ENCODE results near the gene MYOZ2.

The MYOZ2 gene

DNA sequence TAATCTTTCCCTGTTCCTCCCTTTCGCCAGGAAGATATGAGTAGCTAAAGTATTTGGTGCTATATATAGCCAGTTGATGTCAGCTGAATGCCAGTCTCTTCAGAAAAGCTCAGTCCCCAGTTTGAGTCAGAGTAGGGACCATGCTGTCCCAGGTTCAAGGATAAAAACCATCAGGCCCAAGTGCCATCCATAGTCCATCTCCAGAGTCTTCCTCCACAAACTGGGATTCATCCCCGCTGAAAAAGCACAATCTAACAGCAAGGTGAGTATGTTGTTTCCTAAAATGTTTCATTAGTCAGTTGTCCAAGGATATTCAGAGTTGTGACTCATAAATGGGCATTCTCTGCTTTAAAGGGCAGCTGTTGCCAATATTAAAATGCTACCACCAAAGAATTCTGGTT lies at the start of gene MYOZ2:
Gene MYOZ2 (plus strand): TSS at position 112 of the 401 bp plus-strand sequence. CDS start 694 bp downstream, outside the sequence.
- Histone ChIP-seq H3K9ac (ENCODE audit: low read length) (no peak within 1 kb of the TSS), H3K4me3 (ENCODE audit: low read length) (no peak within 1 kb of the TSS), H3K9me3 (ENCODE audit: control insufficient read depth, low read depth, low read length) (no peaks in the 10 kb centered on the region), H3K27me3 (ENCODE audit: control insufficient read depth, insufficient read depth, low read length) (no peaks in the 10 kb centered on the region), H3K27ac (ENCODE audit: low read length) (no peak within 1 kb of the TSS), H3K36me3 (ENCODE audit: control insufficient read depth, low read depth, low read length) (no peaks in the 10 kb centered on the region), H3K4me1 (ENCODE audit: control insufficient read depth, low read depth, low read length) (no peaks in the 10 kb centered on the region)

DNA sequence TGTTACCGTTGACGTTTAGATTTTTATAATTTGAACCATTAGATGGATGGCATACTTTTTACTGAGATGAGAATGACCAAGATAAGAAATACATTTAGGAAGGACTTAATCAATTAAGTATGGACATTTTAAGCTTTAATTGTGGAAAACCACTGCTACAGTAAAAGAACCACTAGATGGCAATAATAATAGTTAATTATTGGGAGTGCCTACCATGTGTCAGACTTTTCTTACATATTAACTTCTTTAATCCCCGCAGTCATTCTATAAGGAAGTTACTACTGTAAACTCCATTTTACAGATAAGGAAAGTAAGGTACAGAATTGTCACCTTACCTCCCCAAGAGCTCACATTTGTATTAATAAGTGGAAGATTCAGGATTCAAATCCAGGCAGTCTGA lies 48.5 kb upstream of the MYOZ2 start:
- H3K4me1 ChIP-seq (ENCODE audit: control insufficient read depth, low read depth, low read length): no peaks in the 10 kb centered on the region
- no peaks in the 10 kb centered on the region for H3K9me3 ChIP-seq (ENCODE audit: control insufficient read depth, low read depth, low read length)
- no peaks in the 10 kb centered on the region for H3K27me3 ChIP-seq (ENCODE audit: control insufficient read depth, insufficient read depth, low read length)
- no peaks in the 10 kb centered on the region for H3K36me3 ChIP-seq (ENCODE audit: control insufficient read depth, low read depth, low read length)
- no peak overlapping the region for H3K9ac ChIP-seq (ENCODE audit: low read length)
- H3K27ac ChIP-seq (ENCODE audit: low read length): no peak overlapping the region
- no peak overlapping the region for H3K4me3 ChIP-seq (ENCODE audit: low read length)

- no peak overlapping the region for H3K27ac ChIP-seq (ENCODE audit: low read length)
- H3K4me3 ChIP-seq (ENCODE audit: low read length): no peak overlapping the region
Measured at GRCh38 chr4:119087656-119088055, 48.0 kb upstream of the MYOZ2 start.

GRCh38 chr4:119093042-119093827 lies 42.4 kb upstream of the MYOZ2 start:
- Histone ChIP-seq H3K9ac (ENCODE audit: low read length) (no peak overlapping the region), H3K4me3 (ENCODE audit: low read length) (no peak overlapping the region), H3K27ac (ENCODE audit: low read length) (no peak overlapping the region), H3K27me3 (ENCODE audit: control insufficient read depth, insufficient read depth, low read length) (no peaks in the 10 kb centered on the region), H3K36me3 (ENCODE audit: control insufficient read depth, low read depth, low read length) (no peaks in the 10 kb centered on the region), H3K4me1 (ENCODE audit: control insufficient read depth, low read depth, low read length) (no peaks in the 10 kb centered on the region), H3K9me3 (ENCODE audit: control insufficient read depth, low read depth, low read length) (no peaks in the 10 kb centered on the region)

More at GRCh38 chr4:119087656-119088055, 48.0 kb upstream of the MYOZ2 start:
- no peaks in the 10 kb centered on the region for H3K9me3 ChIP-seq (ENCODE audit: control insufficient read depth, low read depth, low read length)
- no peaks in the 10 kb centered on the region for H3K36me3 ChIP-seq (ENCODE audit: control insufficient read depth, low read depth, low read length)
- H3K9ac ChIP-seq (ENCODE audit: low read length): no peak overlapping the region
- no peaks in the 10 kb centered on the region for H3K27me3 ChIP-seq (ENCODE audit: control insufficient read depth, insufficient read depth, low read length)
- H3K4me1 ChIP-seq (ENCODE audit: control insufficient read depth, low read depth, low read length): no peaks in the 10 kb centered on the region

GRCh38 chr4:119097282-119097900 lies 38.2 kb upstream of the MYOZ2 start:
- no peak overlapping the region for H3K9ac ChIP-seq (ENCODE audit: low read length)
- H3K27me3 ChIP-seq (ENCODE audit: control insufficient read depth, insufficient read depth, low read length): no peaks in the 10 kb centered on the region
- no peaks in the 10 kb centered on the region for H3K9me3 ChIP-seq (ENCODE audit: control insufficient read depth, low read depth, low read length)
- H3K4me3 ChIP-seq (ENCODE audit: low read length): no peak overlapping the region
- H3K4me1 ChIP-seq (ENCODE audit: control insufficient read depth, low read depth, low read length): no peaks in the 10 kb centered on the region
- H3K27ac ChIP-seq (ENCODE audit: low read length): no peak overlapping the region
- no peaks in the 10 kb centered on the region for H3K36me3 ChIP-seq (ENCODE audit: control insufficient read depth, low read depth, low read length)

DNA sequence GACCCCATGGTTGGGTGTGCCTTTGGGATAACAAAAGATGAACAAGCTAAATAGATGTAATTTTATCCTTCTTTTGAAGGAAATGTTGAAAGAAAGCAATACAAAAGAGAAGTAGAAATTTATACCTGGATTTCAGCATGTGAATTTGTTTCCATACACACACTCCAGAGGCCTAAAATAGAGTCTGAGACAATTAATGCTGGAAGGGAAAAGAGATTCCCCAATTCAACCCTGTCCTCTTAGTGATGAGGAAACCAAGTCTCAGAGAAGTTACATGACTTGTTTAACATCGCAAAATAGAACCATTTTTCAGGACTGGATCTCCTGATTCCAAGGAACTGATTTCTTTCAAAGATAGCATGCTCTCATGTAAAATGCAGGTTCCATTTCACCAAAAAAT lies 37.3 kb upstream of the MYOZ2 start:
- H3K9me3 ChIP-seq (ENCODE audit: control insufficient read depth, low read depth, low read length): no peaks in the 10 kb centered on the region
- H3K4me1 ChIP-seq (ENCODE audit: control insufficient read depth, low read depth, low read length): no peaks in the 10 kb centered on the region
- no peak overlapping the region for H3K9ac ChIP-seq (ENCODE audit: low read length)

DNA sequence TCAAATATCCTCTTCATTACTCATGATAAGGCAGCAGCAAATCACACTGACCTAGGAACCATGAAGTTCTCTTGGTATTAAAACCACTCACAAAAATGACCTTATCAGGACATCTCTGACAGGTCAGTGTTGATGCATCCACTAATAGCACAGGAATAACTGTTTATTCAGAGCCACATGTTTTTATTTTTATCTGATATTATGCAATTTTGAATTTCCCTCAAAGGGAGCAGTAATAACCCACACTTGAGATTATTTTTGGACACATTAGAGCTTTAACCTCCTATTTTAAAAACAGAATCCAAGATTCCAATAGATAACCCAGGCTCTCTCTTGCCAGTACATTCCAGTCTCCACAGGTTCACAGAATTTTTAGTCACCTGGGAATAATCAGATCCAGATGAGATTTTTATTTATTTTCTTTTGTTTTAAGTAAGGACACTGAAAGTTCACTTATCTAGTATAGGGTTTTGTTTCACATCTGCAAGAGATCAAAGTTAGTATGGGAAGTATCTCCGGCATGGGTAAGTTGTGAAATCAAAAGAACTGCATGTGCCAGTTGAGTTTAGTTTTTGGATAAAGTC lies 36.3 kb upstream of the MYOZ2 start:
- Histone ChIP-seq H3K27ac (ENCODE audit: low read length) (no peak overlapping the region), H3K9ac (ENCODE audit: low read length) (no peak overlapping the region), H3K4me3 (ENCODE audit: low read length) (no peak overlapping the region), H3K4me1 (ENCODE audit: control insufficient read depth, low read depth, low read length) (no peaks in the 10 kb centered on the region), H3K9me3 (ENCODE audit: control insufficient read depth, low read depth, low read length) (no peaks in the 10 kb centered on the region), H3K27me3 (ENCODE audit: control insufficient read depth, insufficient read depth, low read length) (no peaks in the 10 kb centered on the region), H3K36me3 (ENCODE audit: control insufficient read depth, low read depth, low read length) (no peaks in the 10 kb centered on the region)

More for the DNA sequence above, 37.3 kb upstream of the MYOZ2 start:
- H3K36me3 ChIP-seq (ENCODE audit: control insufficient read depth, low read depth, low read length): no peaks in the 10 kb centered on the region
- H3K4me3 ChIP-seq (ENCODE audit: low read length): no peak overlapping the region
- no peaks in the 10 kb centered on the region for H3K27me3 ChIP-seq (ENCODE audit: control insufficient read depth, insufficient read depth, low read length)
- H3K27ac ChIP-seq (ENCODE audit: low read length): no peak overlapping the region

- Histone ChIP-seq H3K9me3 (ENCODE audit: control insufficient read depth, low read depth, low read length) (no peaks in the 10 kb centered on the region), H3K4me3 (ENCODE audit: low read length) (no peak overlapping the region), H3K9ac (ENCODE audit: low read length) (no peak overlapping the region), H3K27me3 (ENCODE audit: control insufficient read depth, insufficient read depth, low read length) (no peaks in the 10 kb centered on the region), H3K27ac (ENCODE audit: low read length) (no peak overlapping the region), H3K36me3 (ENCODE audit: control insufficient read depth, low read depth, low read length) (no peaks in the 10 kb centered on the region), H3K4me1 (ENCODE audit: control insufficient read depth, low read depth, low read length) (no peaks in the 10 kb centered on the region)
Measured at GRCh38 chr4:119100655-119101054, 35.0 kb upstream of the MYOZ2 start.

- Histone ChIP-seq H3K9ac (ENCODE audit: low read length) (no peak overlapping the region), H3K9me3 (ENCODE audit: control insufficient read depth, low read depth, low read length) (no peaks in the 10 kb centered on the region), H3K36me3 (ENCODE audit: control insufficient read depth, low read depth, low read length) (no peaks in the 10 kb centered on the region), H3K4me3 (ENCODE audit: low read length) (no peak overlapping the region), H3K27ac (ENCODE audit: low read length) (no peak overlapping the region), H3K27me3 (ENCODE audit: control insufficient read depth, insufficient read depth, low read length) (no peaks in the 10 kb centered on the region), H3K4me1 (ENCODE audit: control insufficient read depth, low read depth, low read length) (no peaks in the 10 kb centered on the region)
Measured at GRCh38 chr4:119103263-119103662, 32.4 kb upstream of the MYOZ2 start.

GRCh38 chr4:119104644-119105273 lies 30.9 kb upstream of the MYOZ2 start:
- H3K4me3 ChIP-seq (ENCODE audit: low read length): no peak overlapping the region
- no peaks in the 10 kb centered on the region for H3K4me1 ChIP-seq (ENCODE audit: control insufficient read depth, low read depth, low read length)
- H3K36me3 ChIP-seq (ENCODE audit: control insufficient read depth, low read depth, low read length): no peaks in the 10 kb centered on the region
- no peaks in the 10 kb centered on the region for H3K9me3 ChIP-seq (ENCODE audit: control insufficient read depth, low read depth, low read length)
- no peak overlapping the region for H3K27ac ChIP-seq (ENCODE audit: low read length)
- no peak overlapping the region for H3K9ac ChIP-seq (ENCODE audit: low read length)
- H3K27me3 ChIP-seq (ENCODE audit: control insufficient read depth, insufficient read depth, low read length): no peaks in the 10 kb centered on the region

- no peaks in the 10 kb centered on the region for H3K4me1 ChIP-seq (ENCODE audit: control insufficient read depth, low read depth, low read length)
- H3K9me3 ChIP-seq (ENCODE audit: control insufficient read depth, low read depth, low read length): no peaks in the 10 kb centered on the region
- H3K36me3 ChIP-seq (ENCODE audit: control insufficient read depth, low read depth, low read length): no peaks in the 10 kb centered on the region
- no peaks in the 10 kb centered on the region for H3K27me3 ChIP-seq (ENCODE audit: control insufficient read depth, insufficient read depth, low read length)
- H3K27ac ChIP-seq (ENCODE audit: low read length): no peak overlapping the region
- H3K4me3 ChIP-seq (ENCODE audit: low read length): no peak overlapping the region
- H3K9ac ChIP-seq (ENCODE audit: low read length): no peak overlapping the region
Measured at GRCh38 chr4:119105605-119106004, 30.0 kb upstream of the MYOZ2 start.

Measured in iPS-18a (cell line).